GM12873 (cell line): ENCODE results near the gene MAPRE2.

Source experiments
- CTCF ChIP-seq: IDR thresholded peaks from 2 replicates; pipeline ENCODE4 v1.5.1; 2012; ENCODE audit warnings: low read depth, mild to moderate bottlenecking, moderate library complexity, low read length, control low read depth; ENCODE audit not compliant: insufficient read depth; ENCODE audit errors: missing control alignments

The MAPRE2 gene

GRCh38 chr18:35051641-35052377 is 10.6 kb downstream of the MAPRE2 start:
- TF ChIP-seq CTCF = no peak

GRCh38 chr18:35054401-35054800 is 13.2 kb downstream of the MAPRE2 start:
- no peak for TF ChIP-seq CTCF

- TF ChIP-seq CTCF = no peak
Observed at GRCh38 chr18:35055105-35055504, 13.9 kb downstream of the MAPRE2 start.

- no peak for TF ChIP-seq CTCF
Observed at GRCh38 chr18:35055726-35056125, 14.5 kb downstream of the MAPRE2 start.

GRCh38 chr18:35059280-35059927 is 18.2 kb downstream of the MAPRE2 start:
- TF ChIP-seq CTCF = no peak

GRCh38 chr18:35060122-35060815 is 19.1 kb downstream of the MAPRE2 start:
- no peak for TF ChIP-seq CTCF

- no peak for TF ChIP-seq CTCF
Observed at GRCh38 chr18:35061336-35061735, 20.1 kb downstream of the MAPRE2 start.
